ENCODE measurements around the gene CDH1.

- TF ChIP-seq CTCF (IDR thresholded peaks at IDR 0.05), result no peak
- TF ChIP-seq POLR2A (IDR thresholded peaks at IDR 0.05), result peak in 2 of 3 donors; percentile 39 to 42
Observed at GRCh38 chr16:68760671-68761275, 23.7 kb downstream of the CDH1 start.
